GM19193 (cell line): Measurements from ENCODE around the gene CDK9.

Experiments
- POLR2A ChIP-seq: IDR thresholded peaks from 4 replicates; pipeline ENCODE4 v1.6.1; 2011; ENCODE audit not compliant: insufficient read depth, insufficient read length; ENCODE audit errors: extremely low read depth

CDK9 gene

GRCh38 chr9:127785023-127785932 is 556 bp upstream of the CDK9 start:
- no peak for TF ChIP-seq POLR2A

DNA sequence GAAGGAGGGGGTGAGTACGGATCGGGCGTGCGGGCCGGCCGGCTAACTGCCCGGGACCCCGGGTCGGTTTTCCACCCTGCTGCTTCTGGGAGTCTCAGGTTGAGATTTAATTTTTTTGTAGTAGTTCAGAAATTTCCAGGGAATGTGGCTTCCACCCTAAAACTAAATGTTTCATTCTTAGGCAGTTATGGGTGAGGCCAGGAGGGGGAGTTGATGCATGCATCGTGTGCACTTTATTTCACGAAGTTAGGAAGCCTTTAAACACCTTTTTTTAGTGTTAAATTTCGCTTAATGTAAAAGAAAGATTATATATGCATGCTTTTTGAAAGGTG is 905 bp downstream of the CDK9 start:
- TF ChIP-seq POLR2A: no peak

DNA sequence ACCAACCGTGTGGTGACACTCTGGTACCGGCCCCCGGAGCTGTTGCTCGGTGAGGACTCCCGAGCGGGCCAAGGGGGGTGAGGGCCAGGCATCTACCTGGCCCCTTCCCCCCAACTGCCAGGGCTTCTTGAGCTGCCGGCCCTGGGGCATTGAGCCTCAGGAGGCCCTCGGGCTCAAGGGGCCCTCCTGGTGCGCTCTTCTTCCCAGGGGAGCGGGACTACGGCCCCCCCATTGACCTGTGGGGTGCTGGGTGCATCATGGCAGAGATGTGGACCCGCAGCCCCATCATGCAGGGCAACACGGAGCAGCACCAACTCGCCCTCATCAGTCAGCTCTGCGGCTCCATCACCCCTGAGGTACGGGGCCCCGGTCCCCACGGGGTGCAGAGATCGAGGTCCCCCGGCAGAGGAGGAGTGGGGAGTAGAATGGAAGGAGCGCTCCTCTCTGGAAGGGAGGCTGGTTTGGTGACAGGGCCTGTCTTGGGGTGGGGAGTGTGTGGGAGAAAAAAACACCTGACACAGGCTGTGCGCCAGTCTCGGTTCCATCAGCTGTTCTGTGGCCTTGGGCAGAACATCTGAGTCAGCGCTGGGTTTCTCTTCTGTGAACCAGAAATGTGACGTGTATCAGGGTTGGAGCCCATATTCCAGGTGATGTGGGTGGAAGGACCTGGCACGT is 2.6 kb downstream of the CDK9 start:
- TF ChIP-seq POLR2A: no peak

GRCh38 chr9:127789179-127789578 is 3.3 kb downstream of the CDK9 start:
- TF ChIP-seq POLR2A: no peak

- no peak for TF ChIP-seq POLR2A
These were observed 4.4 kb downstream of the CDK9 start for GRCh38 chr9:127790094-127790855.

- no peak for TF ChIP-seq POLR2A
These were observed 5.3 kb downstream of the CDK9 start for GRCh38 chr9:127791085-127791484.

- no peak for TF ChIP-seq POLR2A
These were observed 6.7 kb downstream of the CDK9 start for GRCh38 chr9:127792417-127793031.

GRCh38 chr9:127793093-127793708 is 7.4 kb downstream of the CDK9 start:
- TF ChIP-seq POLR2A: peak; percentile 37

DNA sequence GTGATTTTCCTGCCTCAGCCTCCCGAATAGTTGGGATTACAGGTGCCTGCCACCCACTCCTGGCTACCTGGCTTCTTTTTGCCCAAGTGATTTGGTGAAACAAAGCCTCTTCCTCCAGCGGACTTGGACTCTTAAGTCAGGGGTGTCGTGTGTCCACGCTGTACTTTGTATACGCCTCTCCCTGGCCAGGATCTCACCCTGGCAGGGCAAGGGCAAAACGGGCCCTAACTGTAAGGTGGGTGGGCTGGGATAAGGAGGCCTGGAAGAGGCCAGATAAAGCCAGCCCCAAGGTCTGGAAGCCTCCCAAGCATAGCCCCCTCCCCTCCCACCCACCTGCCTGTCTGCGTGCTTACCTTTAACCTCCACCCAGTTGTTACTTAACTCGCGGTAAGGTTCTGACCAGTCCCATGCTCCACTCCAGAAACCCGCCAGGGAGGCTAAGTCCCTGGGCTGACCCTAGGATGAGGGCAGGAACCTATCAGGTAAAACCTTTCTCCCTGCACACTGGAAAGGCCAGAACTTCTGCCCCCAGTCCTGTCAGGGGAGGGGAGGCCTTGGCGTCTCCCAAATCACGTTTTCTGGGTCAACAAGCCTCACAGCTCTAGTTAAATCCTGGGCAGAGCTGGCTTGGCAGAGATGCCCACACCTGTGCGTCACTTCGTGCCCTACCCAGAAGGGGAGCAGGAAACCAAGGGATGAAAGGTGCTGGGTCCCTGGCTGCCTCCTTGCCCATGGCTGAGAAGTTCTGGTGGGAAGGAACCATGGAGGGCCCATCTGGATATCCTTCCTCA is 8.4 kb downstream of the CDK9 start:
- peak; percentile 33 for TF ChIP-seq POLR2A

DNA sequence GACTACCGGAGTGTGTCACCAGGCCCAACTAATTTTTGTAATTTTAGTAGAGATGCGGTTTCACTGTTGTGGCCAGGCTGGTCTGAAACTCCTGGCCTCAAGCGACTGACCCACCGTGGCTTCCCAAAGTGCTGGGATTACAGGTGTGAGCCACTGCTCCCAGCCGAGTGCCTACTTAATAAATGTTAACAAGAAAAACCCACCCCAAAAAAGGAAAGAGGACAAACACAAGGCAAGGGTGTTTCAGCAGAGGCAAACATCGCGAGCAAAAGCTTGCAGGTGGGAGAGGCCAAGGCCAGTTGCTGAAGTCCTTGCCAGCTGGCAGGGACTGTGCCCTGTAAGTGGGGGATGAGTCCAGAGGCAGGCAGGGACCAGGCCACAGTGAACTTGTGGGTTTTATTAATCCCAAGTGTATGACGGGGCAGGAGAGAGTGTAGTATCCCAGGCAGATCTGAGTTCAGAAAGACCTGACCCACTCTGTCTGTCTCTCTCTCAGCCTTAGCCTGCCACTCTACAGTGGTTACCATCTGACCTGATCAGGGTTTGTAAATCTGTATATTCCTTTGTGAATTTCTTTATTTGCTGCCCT is 10.5 kb downstream of the CDK9 start:
- no peak for TF ChIP-seq POLR2A

- TF ChIP-seq POLR2A: no peak
These were observed 11.1 kb downstream of the CDK9 start for GRCh38 chr9:127796852-127797370.

DNA sequence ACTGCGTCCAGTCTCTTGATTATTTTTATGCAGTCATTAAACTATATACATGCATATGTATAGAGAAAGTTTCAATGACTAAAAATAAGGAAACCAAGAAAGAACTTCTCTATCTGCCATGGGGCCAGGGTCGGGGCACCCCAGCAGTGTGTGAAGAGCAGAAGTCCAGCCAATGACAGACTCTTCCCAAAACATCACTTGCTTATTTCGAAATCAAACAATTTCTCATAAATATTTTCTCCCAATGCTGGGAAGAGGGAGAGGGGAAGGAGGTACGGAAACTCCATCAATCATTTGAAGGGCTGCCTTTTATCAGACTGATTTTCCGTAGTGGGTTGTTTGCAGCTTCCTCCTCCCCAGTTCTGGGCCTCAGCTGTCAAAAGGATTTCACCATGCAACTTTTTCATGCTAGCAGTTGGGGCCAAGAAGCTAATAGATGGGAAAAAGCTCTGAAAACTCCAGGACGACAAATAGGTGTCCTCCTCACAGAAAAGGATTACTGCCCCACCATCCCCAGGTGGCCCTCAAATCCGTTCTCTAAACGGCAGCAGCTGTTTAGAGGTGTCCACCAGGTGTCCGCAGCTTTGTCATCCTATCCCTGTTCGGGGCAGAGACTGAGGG is 16.2 kb downstream of the CDK9 start:
- no peak for TF ChIP-seq POLR2A

DNA sequence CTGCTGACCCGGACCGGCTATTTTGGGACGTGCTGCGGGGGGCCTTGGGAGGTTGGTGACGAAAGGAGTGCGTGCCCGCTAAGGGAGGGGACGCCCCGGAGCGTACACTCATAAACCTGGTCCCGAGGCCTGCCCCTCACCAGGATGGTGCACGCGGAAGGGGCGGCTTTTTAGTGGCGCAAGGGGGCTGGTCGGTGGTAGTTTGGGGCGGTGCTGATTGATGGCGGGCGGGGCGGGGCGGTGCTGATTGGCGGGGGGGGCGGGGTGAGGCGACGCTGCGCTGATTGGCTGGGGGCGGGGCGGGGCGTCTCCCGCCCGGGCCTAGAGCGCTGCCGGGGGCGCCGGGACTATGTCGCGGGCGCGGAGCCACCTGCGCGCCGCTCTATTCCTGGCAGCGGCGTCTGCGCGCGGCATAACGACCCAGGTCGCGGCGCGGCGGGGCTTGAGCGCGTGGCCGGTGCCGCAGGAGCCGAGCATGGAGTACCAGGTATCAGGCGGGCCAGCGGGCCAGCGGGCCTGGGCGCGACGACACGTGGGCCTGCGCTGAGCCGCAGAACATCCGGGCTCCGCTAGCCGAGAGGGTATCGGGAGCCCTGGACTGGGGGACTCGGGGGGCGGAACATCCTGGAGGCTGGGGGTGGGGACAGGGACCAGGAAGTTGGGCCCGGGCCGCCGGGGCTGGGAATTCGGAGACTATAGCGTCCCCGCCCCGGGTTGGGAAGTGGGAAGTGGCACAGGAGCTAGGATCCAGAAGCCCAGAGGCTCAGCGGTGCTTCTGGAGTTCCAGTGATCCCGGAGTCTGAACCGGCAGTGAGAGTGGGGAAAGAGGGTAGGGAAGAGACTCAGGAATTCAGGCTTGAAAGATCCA is 17.0 kb downstream of the CDK9 start, which contains the start of gene FPGS:
Gene FPGS (plus strand): TSS at position 307 of the 868 bp plus-strand sequence. CDS start 43 bp downstream, at position 350.
- peak; percentile 92 for TF ChIP-seq POLR2A
